ENCODE data around the gene ISCA1. TPM values are rescaled to one million over a fixed set of nuclear protein-coding genes. Genes with fewer than 3 reads are reported as not detected.

ISCA1 gene
- 30.3 TPM for total RNA-seq

- H3K27ac ChIP-seq (ENCODE audit: low read depth, low read length), result peak within 1 kb of the TSS; percentile 95
- peaks cover 0 to 5% (median 3%) of the 10 kb centered on the region in 3 donors for H3K36me3 ChIP-seq (ENCODE audit: control insufficient read depth in 3 of 3, insufficient read depth in 3 of 3, low read length in 3 of 3)
- H3K4me3 ChIP-seq (ENCODE audit: low read length in 3 of 3), result peak within 1 kb of the TSS; percentile 71 to 88 (median 81)
- no peaks in the 10 kb centered on the region for H3K9me3 ChIP-seq (ENCODE audit: control insufficient read depth in 3 of 3, low read length in 3 of 3)
- no peaks in the 10 kb centered on the region for H3K27me3 ChIP-seq (ENCODE audit: control insufficient read depth in 3 of 3, insufficient read depth in 3 of 3, low read length in 3 of 3)
- peaks cover 24 to 38% (median 24%) of the 10 kb centered on the region in 3 donors for H3K4me1 ChIP-seq (ENCODE audit: control insufficient read depth in 3 of 3, insufficient read depth in 3 of 3, low read length in 3 of 3)
- H3K9ac ChIP-seq (ENCODE audit: low read depth in 1 of 3, low read length in 3 of 3), result peak within 1 kb of the TSS; percentile 93 to 95 (median 93)
Measured at GRCh38 chr9:86282077-86282978, at the start of gene ISCA1. Gene ISCA1 (minus strand): TSS chr9:86282538. CDS start chr9:86282458, 80 bp downstream.

GRCh38 chr9:86330186-86330585, 47.8 kb upstream of the ISCA1 start:
- no peak overlapping the region for H3K9ac ChIP-seq (ENCODE audit: low read depth in 1 of 3, low read length in 3 of 3)
- no peak overlapping the region for H3K4me3 ChIP-seq (ENCODE audit: low read length in 3 of 3)
- no peak overlapping the region for H3K27ac ChIP-seq (ENCODE audit: low read depth, low read length)
- no peaks in the 10 kb centered on the region for H3K4me1 ChIP-seq (ENCODE audit: control insufficient read depth in 3 of 3, insufficient read depth in 3 of 3, low read length in 3 of 3)
- no peaks in the 10 kb centered on the region for H3K27me3 ChIP-seq (ENCODE audit: control insufficient read depth in 3 of 3, insufficient read depth in 3 of 3, low read length in 3 of 3)
- H3K36me3 ChIP-seq (ENCODE audit: control insufficient read depth in 3 of 3, insufficient read depth in 3 of 3, low read length in 3 of 3), result peaks cover 17 to 54% (median 47%) of the 10 kb centered on the region in 3 donors
- H3K9me3 ChIP-seq (ENCODE audit: control insufficient read depth in 3 of 3, low read length in 3 of 3), result no peaks in the 10 kb centered on the region

DNA sequence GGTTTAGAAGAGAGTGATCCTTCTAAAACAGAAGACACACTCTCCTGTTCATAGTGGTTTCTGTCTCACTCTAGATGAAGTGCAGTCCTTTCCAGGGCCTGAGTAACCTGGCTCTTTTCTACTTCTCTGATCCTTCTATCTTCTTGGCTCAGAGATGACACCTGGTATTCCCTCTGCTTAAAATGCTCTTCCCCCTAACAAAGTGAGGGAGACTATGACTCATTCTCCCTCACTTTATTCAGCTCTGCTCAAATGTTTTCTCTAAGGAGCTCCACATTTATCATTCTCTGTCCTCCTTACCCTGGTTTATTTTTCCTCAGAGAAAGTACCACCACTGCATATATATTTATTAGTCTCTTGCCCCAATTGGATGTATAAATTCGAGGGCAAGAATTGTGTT, 47.3 kb upstream of the ISCA1 start:
- Histone ChIP-seq H3K27me3 (ENCODE audit: control insufficient read depth in 3 of 3, insufficient read depth in 3 of 3, low read length in 3 of 3) (no peaks in the 10 kb centered on the region), H3K4me1 (ENCODE audit: control insufficient read depth in 3 of 3, insufficient read depth in 3 of 3, low read length in 3 of 3) (no peaks in the 10 kb centered on the region), H3K9ac (ENCODE audit: low read depth in 1 of 3, low read length in 3 of 3) (no peak overlapping the region), H3K4me3 (ENCODE audit: low read length in 3 of 3) (no peak overlapping the region), H3K27ac (ENCODE audit: low read depth, low read length) (no peak overlapping the region), H3K9me3 (ENCODE audit: control insufficient read depth in 3 of 3, low read length in 3 of 3) (no peaks in the 10 kb centered on the region), H3K36me3 (ENCODE audit: control insufficient read depth in 3 of 3, insufficient read depth in 3 of 3, low read length in 3 of 3) (peaks cover 19 to 53% (median 46%) of the 10 kb centered on the region in 3 donors)

DNA sequence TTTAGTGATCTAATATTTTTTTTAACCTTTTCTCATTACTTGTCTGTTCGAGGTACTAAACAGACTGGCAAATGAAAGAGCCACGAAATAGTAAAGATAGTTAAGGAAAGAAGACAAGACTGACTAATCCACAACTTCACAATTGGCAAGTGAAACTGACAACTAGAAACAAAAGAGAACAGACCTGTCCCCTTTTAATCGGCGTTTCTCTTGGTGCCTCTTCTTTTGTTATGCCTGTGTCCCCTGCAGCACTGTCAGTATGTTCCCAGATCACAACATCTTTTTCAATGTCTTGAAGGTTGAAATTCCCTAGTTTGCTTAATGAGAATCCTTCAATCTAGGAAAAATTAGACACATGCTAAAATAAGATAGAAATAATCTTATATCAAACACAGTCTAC, 45.8 kb upstream of the ISCA1 start:
- Histone ChIP-seq H3K4me3 (ENCODE audit: low read length in 3 of 3) (no peak overlapping the region), H3K27me3 (ENCODE audit: control insufficient read depth in 3 of 3, insufficient read depth in 3 of 3, low read length in 3 of 3) (no peaks in the 10 kb centered on the region), H3K36me3 (ENCODE audit: control insufficient read depth in 3 of 3, insufficient read depth in 3 of 3, low read length in 3 of 3) (peaks cover 26 to 51% (median 51%) of the 10 kb centered on the region in 3 donors), H3K9ac (ENCODE audit: low read depth in 1 of 3, low read length in 3 of 3) (no peak overlapping the region), H3K4me1 (ENCODE audit: control insufficient read depth in 3 of 3, insufficient read depth in 3 of 3, low read length in 3 of 3) (no peaks in the 10 kb centered on the region), H3K27ac (ENCODE audit: low read depth, low read length) (no peak overlapping the region), H3K9me3 (ENCODE audit: control insufficient read depth in 3 of 3, low read length in 3 of 3) (no peaks in the 10 kb centered on the region)

DNA sequence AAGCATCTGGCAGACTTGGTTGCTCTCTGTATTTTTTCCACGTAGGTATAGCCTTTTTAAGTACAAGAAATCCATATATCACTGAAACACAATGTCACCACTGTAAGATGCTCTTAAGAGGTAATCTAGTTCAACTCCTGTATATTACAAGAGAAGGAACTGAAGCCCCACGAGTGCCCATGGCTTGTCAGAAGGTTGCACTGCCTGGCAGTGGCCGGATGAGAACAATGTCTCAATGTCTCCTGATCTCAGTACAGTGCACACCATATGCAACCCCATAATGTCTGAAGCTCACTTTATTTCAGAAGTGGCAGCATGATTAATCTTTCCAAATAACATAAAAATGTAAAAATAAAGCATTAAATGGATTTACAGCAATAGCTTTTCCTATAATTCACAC, 44.2 kb upstream of the ISCA1 start:
- H3K9ac ChIP-seq (ENCODE audit: low read depth in 1 of 3, low read length in 3 of 3), result no peak overlapping the region
- H3K4me3 ChIP-seq (ENCODE audit: low read length in 3 of 3), result no peak overlapping the region
- H3K27me3 ChIP-seq (ENCODE audit: control insufficient read depth in 3 of 3, insufficient read depth in 3 of 3, low read length in 3 of 3), result no peaks in the 10 kb centered on the region
- no peaks in the 10 kb centered on the region for H3K9me3 ChIP-seq (ENCODE audit: control insufficient read depth in 3 of 3, low read length in 3 of 3)
- H3K4me1 ChIP-seq (ENCODE audit: control insufficient read depth in 3 of 3, insufficient read depth in 3 of 3, low read length in 3 of 3), result no peaks in the 10 kb centered on the region
- H3K27ac ChIP-seq (ENCODE audit: low read depth, low read length), result no peak overlapping the region
- H3K36me3 ChIP-seq (ENCODE audit: control insufficient read depth in 3 of 3, insufficient read depth in 3 of 3, low read length in 3 of 3), result peaks cover 35 to 65% (median 61%) of the 10 kb centered on the region in 3 donors

DNA sequence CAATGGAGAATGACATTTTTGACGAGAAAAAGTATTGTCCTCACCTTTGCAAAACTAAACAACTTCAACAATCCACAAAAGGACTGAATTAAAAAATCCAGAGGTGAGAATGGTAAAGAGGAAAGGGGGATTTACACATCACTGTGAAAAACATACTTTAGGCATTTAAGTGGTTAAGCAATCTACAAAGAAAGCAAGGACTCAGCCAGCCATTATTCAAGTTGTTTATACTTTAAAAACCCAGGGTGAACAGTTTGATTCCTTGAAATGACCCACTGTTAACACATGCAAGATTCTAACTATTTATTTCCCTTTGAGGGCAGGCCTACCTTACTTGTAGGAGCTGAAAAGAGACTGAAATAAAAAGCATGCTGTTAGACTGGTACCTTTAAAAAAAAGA, 42.6 kb upstream of the ISCA1 start:
- no peak overlapping the region for H3K27ac ChIP-seq (ENCODE audit: low read depth, low read length)
- no peaks in the 10 kb centered on the region for H3K4me1 ChIP-seq (ENCODE audit: control insufficient read depth in 3 of 3, insufficient read depth in 3 of 3, low read length in 3 of 3)
- peaks cover 36 to 72% (median 64%) of the 10 kb centered on the region in 3 donors for H3K36me3 ChIP-seq (ENCODE audit: control insufficient read depth in 3 of 3, insufficient read depth in 3 of 3, low read length in 3 of 3)
- H3K27me3 ChIP-seq (ENCODE audit: control insufficient read depth in 3 of 3, insufficient read depth in 3 of 3, low read length in 3 of 3), result no peaks in the 10 kb centered on the region
- no peaks in the 10 kb centered on the region for H3K9me3 ChIP-seq (ENCODE audit: control insufficient read depth in 3 of 3, low read length in 3 of 3)
- no peak overlapping the region for H3K9ac ChIP-seq (ENCODE audit: low read depth in 1 of 3, low read length in 3 of 3)
- H3K4me3 ChIP-seq (ENCODE audit: low read length in 3 of 3), result no peak overlapping the region

GRCh38 chr9:86324308-86324707, 42.0 kb upstream of the ISCA1 start:
- H3K9me3 ChIP-seq (ENCODE audit: control insufficient read depth in 3 of 3, low read length in 3 of 3), result no peaks in the 10 kb centered on the region
- no peak overlapping the region for H3K4me3 ChIP-seq (ENCODE audit: low read length in 3 of 3)
- no peaks in the 10 kb centered on the region for H3K4me1 ChIP-seq (ENCODE audit: control insufficient read depth in 3 of 3, insufficient read depth in 3 of 3, low read length in 3 of 3)
- no peak overlapping the region for H3K27ac ChIP-seq (ENCODE audit: low read depth, low read length)
- H3K9ac ChIP-seq (ENCODE audit: low read depth in 1 of 3, low read length in 3 of 3), result no peak overlapping the region
- H3K36me3 ChIP-seq (ENCODE audit: control insufficient read depth in 3 of 3, insufficient read depth in 3 of 3, low read length in 3 of 3), result peaks cover 36 to 74% (median 61%) of the 10 kb centered on the region in 3 donors
- no peaks in the 10 kb centered on the region for H3K27me3 ChIP-seq (ENCODE audit: control insufficient read depth in 3 of 3, insufficient read depth in 3 of 3, low read length in 3 of 3)

DNA sequence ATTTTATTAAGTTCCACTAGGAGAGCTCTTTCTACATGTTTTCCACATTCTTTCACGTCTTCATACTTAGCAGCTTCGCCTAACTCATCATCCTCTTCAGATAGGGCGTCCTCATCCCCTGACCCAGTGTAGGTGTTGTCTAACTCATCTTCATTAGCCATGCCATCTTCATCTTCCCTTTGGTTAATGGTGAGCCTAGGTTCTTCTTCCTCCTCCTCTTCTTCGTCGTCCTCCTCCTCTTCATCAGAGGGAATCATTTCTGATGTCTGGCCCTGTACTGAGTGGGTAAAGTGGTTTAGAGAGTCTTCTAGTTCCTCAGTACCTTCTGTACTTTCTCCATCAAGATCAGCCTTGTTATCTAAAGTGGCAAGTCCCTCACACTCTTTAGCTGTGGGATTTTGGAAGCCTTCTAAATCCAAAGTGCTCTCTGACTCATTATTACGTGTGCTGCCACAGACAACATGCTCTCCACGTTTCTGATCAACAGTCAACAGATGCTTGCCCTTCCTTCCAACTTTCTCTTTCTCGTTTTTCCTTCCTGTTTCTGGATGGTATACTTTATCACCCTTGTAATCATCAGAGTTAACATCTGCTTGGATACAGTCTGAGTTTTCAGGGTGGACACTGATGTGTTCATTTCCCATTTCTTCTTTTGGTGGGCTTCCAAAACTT, 40.8 kb upstream of the ISCA1 start:
- no peak overlapping the region for H3K4me3 ChIP-seq (ENCODE audit: low read length in 3 of 3)
- no peaks in the 10 kb centered on the region for H3K4me1 ChIP-seq (ENCODE audit: control insufficient read depth in 3 of 3, insufficient read depth in 3 of 3, low read length in 3 of 3)
- no peak overlapping the region for H3K27ac ChIP-seq (ENCODE audit: low read depth, low read length)
- H3K27me3 ChIP-seq (ENCODE audit: control insufficient read depth in 3 of 3, insufficient read depth in 3 of 3, low read length in 3 of 3), result no peaks in the 10 kb centered on the region
- peaks cover 44 to 75% (median 71%) of the 10 kb centered on the region in 3 donors for H3K36me3 ChIP-seq (ENCODE audit: control insufficient read depth in 3 of 3, insufficient read depth in 3 of 3, low read length in 3 of 3)
- H3K9ac ChIP-seq (ENCODE audit: low read depth in 1 of 3, low read length in 3 of 3), result no peak overlapping the region
- no peaks in the 10 kb centered on the region for H3K9me3 ChIP-seq (ENCODE audit: control insufficient read depth in 3 of 3, low read length in 3 of 3)

GRCh38 chr9:86321373-86321772, 39.0 kb upstream of the ISCA1 start:
- Histone ChIP-seq H3K36me3 (ENCODE audit: control insufficient read depth in 3 of 3, insufficient read depth in 3 of 3, low read length in 3 of 3) (peaks cover 40 to 69% (median 66%) of the 10 kb centered on the region in 3 donors), H3K27me3 (ENCODE audit: control insufficient read depth in 3 of 3, insufficient read depth in 3 of 3, low read length in 3 of 3) (no peaks in the 10 kb centered on the region), H3K4me1 (ENCODE audit: control insufficient read depth in 3 of 3, insufficient read depth in 3 of 3, low read length in 3 of 3) (no peaks in the 10 kb centered on the region), H3K4me3 (ENCODE audit: low read length in 3 of 3) (no peak overlapping the region), H3K27ac (ENCODE audit: low read depth, low read length) (no peak overlapping the region), H3K9ac (ENCODE audit: low read depth in 1 of 3, low read length in 3 of 3) (no peak overlapping the region), H3K9me3 (ENCODE audit: control insufficient read depth in 3 of 3, low read length in 3 of 3) (no peaks in the 10 kb centered on the region)

- H3K4me3 ChIP-seq (ENCODE audit: low read length in 3 of 3), result no peak overlapping the region
- no peaks in the 10 kb centered on the region for H3K4me1 ChIP-seq (ENCODE audit: control insufficient read depth in 3 of 3, insufficient read depth in 3 of 3, low read length in 3 of 3)
- no peak overlapping the region for H3K27ac ChIP-seq (ENCODE audit: low read depth, low read length)
- H3K9me3 ChIP-seq (ENCODE audit: control insufficient read depth in 3 of 3, low read length in 3 of 3), result no peaks in the 10 kb centered on the region
- no peaks in the 10 kb centered on the region for H3K27me3 ChIP-seq (ENCODE audit: control insufficient read depth in 3 of 3, insufficient read depth in 3 of 3, low read length in 3 of 3)
- no peak overlapping the region for H3K9ac ChIP-seq (ENCODE audit: low read depth in 1 of 3, low read length in 3 of 3)
- H3K36me3 ChIP-seq (ENCODE audit: control insufficient read depth in 3 of 3, insufficient read depth in 3 of 3, low read length in 3 of 3), result peaks cover 28 to 65% (median 58%) of the 10 kb centered on the region in 3 donors
Measured at GRCh38 chr9:86318187-86318586, 35.8 kb upstream of the ISCA1 start.
